CD14-positive monocyte (primary cell): ENCODE results near the gene FARP1. TPM values are rescaled to one million over a fixed set of nuclear protein-coding genes. Genes with fewer than 3 reads are reported as not detected.

Experiments
- DNase-seq, 3 donors: peaks; one replicate each; pipeline ENCODE4 v3.0.0-alpha.2; 2011 to 2022
- H2AFZ ChIP-seq: 2 replicates; pipeline ENCODE4 v1.6.0; 2012; ENCODE audit warnings: mild to moderate bottlenecking, low read depth, low read length, inconsistent platforms; ENCODE audit not compliant: insufficient read depth, poor library complexity, severe bottlenecking
- H3K27ac ChIP-seq, 2 donors: 1 replicate in 1 of 2; 2 replicates in 1 of 2; pipeline ENCODE4 v1.5.1; 2012 to 2013; ENCODE audit warnings: low read length in 2 of 2, control low read depth in 1 of 2, inconsistent platforms in 1 of 2, low read depth in 1 of 2, mild to moderate bottlenecking in 1 of 2
- H3K27me3 ChIP-seq, 2 donors: one replicate each; pipeline versions ENCODE4 v1.6.0 to v1.6.1; 2011 to 2013; ENCODE audit warnings: low read length in 2 of 2; ENCODE audit not compliant: control insufficient read depth in 2 of 2, insufficient read depth in 2 of 2
- H3K36me3 ChIP-seq, 2 donors: replicated peaks in 1 of 2; 1 replicate in 1 of 2; 2 replicates in 1 of 2; pipeline versions ENCODE4 v1.5.1 to v1.6.1; 2012 to 2013; ENCODE audit warnings: low read length in 2 of 2, control low read depth in 1 of 2, inconsistent platforms in 1 of 2, mild to moderate bottlenecking in 1 of 2; ENCODE audit not compliant: insufficient read depth in 2 of 2, control insufficient read depth in 1 of 2
- H3K4me1 ChIP-seq, 2 donors: 1 replicate in 1 of 2; 2 replicates in 1 of 2; pipeline versions ENCODE4 v1.5.1 to v1.6.1; 2012 to 2013; ENCODE audit warnings: low read length in 2 of 2, control low read depth in 1 of 2, inconsistent platforms in 1 of 2, mild to moderate bottlenecking in 1 of 2, moderate library complexity in 1 of 2; ENCODE audit not compliant: insufficient read depth in 2 of 2, control insufficient read depth in 1 of 2
- H3K4me2 ChIP-seq: replicated peaks from 2 replicates; pipeline ENCODE3; 2012; ENCODE audit warnings: low read length, moderate library complexity, mild to moderate bottlenecking; ENCODE audit not compliant: poor library complexity, severe bottlenecking; ENCODE audit errors: extremely low read depth
- H3K4me3 ChIP-seq, 3 experiments: fragments of 200-600 bp in 1 of 3; sonication (generic) in 1 of 3; replicated peaks in 1 of 3; 1 replicate in 2 of 3; 2 replicates in 1 of 3; pipeline ENCODE4 v1.5.1; 2011 to 2013; ENCODE audit warnings: low read length in 3 of 3, mild to moderate bottlenecking in 3 of 3, control low read depth in 2 of 3, low read depth in 2 of 3, inconsistent platforms in 1 of 3, moderate library complexity in 1 of 3
- H3K79me2 ChIP-seq: 2 replicates; pipeline ENCODE4 v1.6.0; 2012; ENCODE audit warnings: mild to moderate bottlenecking, control low read depth, inconsistent platforms, low read length, moderate library complexity; ENCODE audit not compliant: insufficient read depth
- H3K9ac ChIP-seq: 2 replicates; pipeline ENCODE4 v1.6.0; 2017; ENCODE audit warnings: low read length, mild to moderate bottlenecking; ENCODE audit not compliant: insufficient read depth, poor library complexity, severe bottlenecking
- H3K9me3 ChIP-seq, 2 donors: replicated peaks in 1 of 2; 1 replicate in 1 of 2; 2 replicates in 1 of 2; pipeline versions ENCODE4 v1.5.1 to v1.6.1; 2012 to 2013; ENCODE audit warnings: low read length in 2 of 2, control low read depth in 1 of 2; ENCODE audit not compliant: control insufficient read depth in 1 of 2, insufficient read depth in 1 of 2
- H4K20me1 ChIP-seq: 2 replicates; pipeline ENCODE4 v1.6.0; 2012; ENCODE audit warnings: mild to moderate bottlenecking, low read length, control low read depth, moderate library complexity; ENCODE audit not compliant: insufficient read depth
- H3K27ac Mint-ChIP-seq, 7 donors: one replicate each; pipeline ENCODE4 v1.8.0; 2020; ENCODE audit warnings: mild to moderate bottlenecking in 7 of 7, mixed read lengths in 7 of 7, moderate library complexity in 6 of 7, inconsistent platforms in 2 of 7
- H3K27me3 Mint-ChIP-seq, 3 donors: one replicate each; pipeline ENCODE4 v1.8.0; 2021 to 2022; ENCODE audit warnings: low read depth in 3 of 3, mild to moderate bottlenecking in 3 of 3, mixed read lengths in 3 of 3, moderate library complexity in 3 of 3, inconsistent platforms in 1 of 3
- H3K36me3 Mint-ChIP-seq, 2 donors: one replicate each; pipeline ENCODE4 v1.8.0; 2020; ENCODE audit warnings: mixed read lengths in 2 of 2, inconsistent platforms in 1 of 2, mild to moderate bottlenecking in 1 of 2
- H3K4me1 Mint-ChIP-seq: one replicate; pipeline ENCODE4 v1.8.0; 2020; ENCODE audit warnings: mild to moderate bottlenecking, mixed read lengths
- H3K4me3 Mint-ChIP-seq, 2 donors: one replicate each; pipeline ENCODE4 v1.8.0; 2020; ENCODE audit warnings: mild to moderate bottlenecking in 2 of 2, mixed read lengths in 2 of 2, moderate library complexity in 1 of 2
- H3K9me3 Mint-ChIP-seq, 7 donors: one replicate each; pipeline ENCODE4 v1.8.0; 2020 to 2022; ENCODE audit warnings: mixed read lengths in 7 of 7, mild to moderate bottlenecking in 6 of 7, moderate library complexity in 6 of 7, inconsistent platforms in 2 of 7
- WGBS: methylation state at CpG from one replicate; pipeline ENCODE4 v1.1.5; 2013; ENCODE audit warnings: missing lambda C conversion rate; ENCODE audit not compliant: insufficient coverage; 5-methylcytosine and 5-hydroxymethylcytosine counted together
- intact Hi-C, 2 donors: fragments of 100-400 bp; cut with micrococcal nuclease; formaldehyde crosslinking; loops; one replicate each; pipeline versions ENCODE4 v1.15.0 to v1.15.1; 2023
- polyA plus RNA-seq, 3 donors: library from polyadenylated mRNA; depleted of rRNA in 1 of 3; unstranded in 2 of 3; stranded (reverse) in 1 of 3; fragments of 300-500 nt in 2 of 3; fragments of >200 nt in 1 of 3; fragmentation: Illumina TruSeq in 2 of 3; gene quantifications; 1 replicate in 2 of 3; 2 replicates in 1 of 3; pipeline ENCODE4 v1.2.3, GENCODE V29; 2012 to 2021
- TF ChIP-seq, protein P1 (sequence below): fragments of 200-600 bp; IDR thresholded peaks from one replicate; pipeline ENCODE4 v1.8.0; 2022; ENCODE audit warnings: antibody characterized with exemption, mild to moderate bottlenecking

FARP1 gene
- polyA plus RNA-seq, 3 donors: 0.01 to 0.16 (median 0.12) TPM

DNA sequence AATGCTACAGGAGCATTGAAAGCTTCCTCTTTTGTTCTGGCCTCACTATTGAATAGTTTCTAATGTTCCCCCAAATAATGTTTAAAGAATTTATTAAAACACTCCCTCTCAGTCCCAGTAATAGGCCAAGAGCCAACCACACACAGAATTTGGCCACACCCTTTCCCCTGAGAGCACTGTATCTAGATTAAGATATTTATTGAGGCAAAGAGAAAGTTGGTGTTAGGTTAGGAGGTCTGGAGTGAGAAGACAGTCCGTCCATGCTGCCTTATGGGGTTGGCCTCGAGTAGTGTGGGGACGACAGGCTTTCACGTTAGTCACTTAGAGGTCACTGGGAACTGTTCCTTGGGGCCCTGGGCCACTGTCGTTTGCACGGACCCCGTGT lies 157.1 kb downstream of the FARP1 start:
- no peaks in the 10 kb centered on the region for H3K9me3 ChIP-seq
- H3K27ac ChIP-seq: no peak overlapping the region
- H3K27me3 ChIP-seq: no peaks in the 10 kb centered on the region
- H3K4me3 ChIP-seq: no peak overlapping the region
- 91% methylated on average over 6 of the region's 7 CpGs for WGBS
- Mint-ChIP-seq H3K4me3 (no peak overlapping the region), H3K9me3 (peaks cover 0 to 2% (median 0%) of the 10 kb centered on the region in 7 donors), H3K27ac (no peak overlapping the region), H3K4me1 (no peaks in the 10 kb centered on the region), H3K27me3 (peaks cover 0 to 3% (median 2%) of the 10 kb centered on the region in 3 donors), H3K36me3 (no peaks in the 10 kb centered on the region)
- no peak overlapping the region for H3K9ac ChIP-seq
- H2AFZ ChIP-seq: no peak overlapping the region
- H3K79me2 ChIP-seq: no peaks in the 10 kb centered on the region
- H4K20me1 ChIP-seq: no peaks in the 10 kb centered on the region
- no peak overlapping the region for H3K4me2 ChIP-seq
- no peaks in the 10 kb centered on the region for H3K4me1 ChIP-seq
- intact Hi-C loops: no loop called here
- DNase-seq: no peak
- no peaks in the 10 kb centered on the region for H3K36me3 ChIP-seq
- TF ChIP-seq, protein P1, sequence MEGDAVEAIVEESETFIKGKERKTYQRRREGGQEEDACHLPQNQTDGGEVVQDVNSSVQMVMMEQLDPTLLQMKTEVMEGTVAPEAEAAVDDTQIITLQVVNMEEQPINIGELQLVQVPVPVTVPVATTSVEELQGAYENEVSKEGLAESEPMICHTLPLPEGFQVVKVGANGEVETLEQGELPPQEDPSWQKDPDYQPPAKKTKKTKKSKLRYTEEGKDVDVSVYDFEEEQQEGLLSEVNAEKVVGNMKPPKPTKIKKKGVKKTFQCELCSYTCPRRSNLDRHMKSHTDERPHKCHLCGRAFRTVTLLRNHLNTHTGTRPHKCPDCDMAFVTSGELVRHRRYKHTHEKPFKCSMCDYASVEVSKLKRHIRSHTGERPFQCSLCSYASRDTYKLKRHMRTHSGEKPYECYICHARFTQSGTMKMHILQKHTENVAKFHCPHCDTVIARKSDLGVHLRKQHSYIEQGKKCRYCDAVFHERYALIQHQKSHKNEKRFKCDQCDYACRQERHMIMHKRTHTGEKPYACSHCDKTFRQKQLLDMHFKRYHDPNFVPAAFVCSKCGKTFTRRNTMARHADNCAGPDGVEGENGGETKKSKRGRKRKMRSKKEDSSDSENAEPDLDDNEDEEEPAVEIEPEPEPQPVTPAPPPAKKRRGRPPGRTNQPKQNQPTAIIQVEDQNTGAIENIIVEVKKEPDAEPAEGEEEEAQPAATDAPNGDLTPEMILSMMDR: no peak

GRCh38 chr13:98300956-98301641 lies 158.2 kb downstream of the FARP1 start:
- H3K9ac ChIP-seq: no peak overlapping the region
- peaks cover 0 to 6% (median 2%) of the 10 kb centered on the region in 3 donors for H3K27me3 Mint-ChIP-seq

More at GRCh38 chr13:98300956-98301641, 158.2 kb downstream of the FARP1 start:
- TF ChIP-seq, protein P1: no peak
- no peaks in the 10 kb centered on the region for H3K4me1 ChIP-seq
- no peaks in the 10 kb centered on the region for H3K36me3 Mint-ChIP-seq
- no peaks in the 10 kb centered on the region for H4K20me1 ChIP-seq
- no peak for DNase-seq
- 84% methylated on average over 3 of the region's 7 CpGs for WGBS
- H3K4me3 Mint-ChIP-seq: no peak overlapping the region
- H3K79me2 ChIP-seq: no peaks in the 10 kb centered on the region
- no peaks in the 10 kb centered on the region for H3K36me3 ChIP-seq
- H3K4me2 ChIP-seq: no peak overlapping the region
- no peaks in the 10 kb centered on the region for H3K9me3 ChIP-seq
- H3K27me3 ChIP-seq: no peaks in the 10 kb centered on the region
- H3K4me3 ChIP-seq: no peak overlapping the region
- H3K9me3 Mint-ChIP-seq: peaks cover 0 to 4% (median 1%) of the 10 kb centered on the region in 7 donors
- no peak overlapping the region for H3K27ac ChIP-seq
- no peaks in the 10 kb centered on the region for H3K4me1 Mint-ChIP-seq
- H2AFZ ChIP-seq: no peak overlapping the region
- no peak overlapping the region for H3K27ac Mint-ChIP-seq
- intact Hi-C loops: no loop called here
